GM18867 (cell line): ENCODE results near the gene ATAD3B.
"Not testable (repeated sequence)": the region's sequence is repeated elsewhere in the genome, so short reads cannot be mapped to it uniquely, and the experiment has no call there.

Source experiments
- ATAC-seq: cut with Tn5 transposase; IDR thresholded peaks from one replicate; pipeline ENCODE4 v1.9.1; 2021; ENCODE audit warnings: mild to moderate bottlenecking, moderate library complexity; ENCODE audit not compliant: unreplicated experiment

The ATAD3B gene

DNA sequence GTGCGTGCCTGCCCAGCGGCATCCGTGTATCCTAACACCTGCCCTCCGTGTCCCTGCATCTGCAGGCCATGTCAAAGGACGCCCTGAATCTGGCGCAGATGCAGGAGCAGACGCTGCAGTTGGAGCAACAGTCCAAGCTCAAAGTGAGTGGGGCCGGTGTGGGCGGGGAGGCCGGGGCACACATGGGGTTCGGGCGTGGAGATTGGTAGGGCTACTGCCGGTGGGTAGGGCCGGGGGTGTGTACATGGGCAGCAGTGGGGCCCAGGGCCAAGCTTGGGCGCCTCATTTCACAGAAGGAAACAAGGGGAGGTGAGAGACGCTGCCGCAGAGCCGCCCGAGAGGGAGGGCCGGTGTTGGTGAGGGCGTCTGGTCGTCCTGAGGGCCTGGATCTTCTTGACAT, 20.9 kb upstream of the ATAD3B start:
- ATAC-seq = not testable (repeated sequence)

DNA sequence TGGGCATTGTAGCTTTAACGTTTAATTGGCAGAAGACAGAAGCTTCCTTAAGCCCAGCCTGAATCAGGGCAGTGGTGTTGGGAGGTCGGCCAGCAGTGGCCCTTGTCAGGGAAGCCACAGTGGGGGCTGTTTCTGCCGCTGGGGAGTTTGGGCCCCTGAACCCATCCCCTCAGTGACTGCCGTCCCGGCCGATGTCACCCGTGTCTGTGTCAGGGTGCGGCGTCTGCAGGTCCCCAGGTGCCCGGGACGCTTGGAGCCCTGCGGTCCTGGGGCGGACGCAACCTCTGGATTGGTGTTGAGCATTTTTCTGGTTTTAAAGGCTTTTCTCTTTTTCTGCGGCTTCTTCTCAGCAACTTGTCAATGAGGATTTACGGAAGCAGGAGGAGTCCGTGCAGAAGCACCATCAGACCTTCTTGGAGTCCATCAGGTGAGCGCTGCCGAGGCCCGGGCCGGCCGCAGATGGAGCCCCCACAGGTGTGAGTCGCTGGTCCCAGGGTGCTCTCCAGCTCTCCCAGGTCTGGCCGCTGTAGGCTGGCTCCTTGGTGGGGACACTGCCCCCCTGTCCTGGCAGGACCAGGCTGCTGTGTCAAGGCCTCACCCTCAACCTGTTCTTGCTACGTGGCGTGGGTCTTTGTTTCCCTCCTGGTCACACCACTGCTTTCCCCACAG, 19.7 kb upstream of the ATAD3B start:
- no peak for ATAC-seq

DNA sequence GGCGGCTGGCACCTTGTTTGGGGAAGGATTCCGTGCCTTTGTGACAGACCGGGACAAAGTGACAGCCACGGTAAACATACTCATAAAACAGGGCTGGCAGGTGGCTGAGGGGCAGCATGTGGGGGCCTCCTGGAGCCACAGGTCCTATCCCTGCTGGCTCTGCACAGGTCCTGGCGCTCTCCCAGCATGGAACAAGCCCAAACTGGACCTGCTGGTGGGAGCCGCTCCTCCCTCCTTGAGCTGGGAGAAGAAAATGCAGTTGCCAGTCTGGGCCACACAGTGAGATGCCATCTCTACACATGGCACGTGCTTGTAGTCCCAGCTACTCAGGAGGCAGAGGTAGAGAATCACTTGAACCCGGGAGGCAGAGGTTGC, 19.2 kb upstream of the ATAD3B start:
- not testable (repeated sequence) for ATAC-seq

DNA sequence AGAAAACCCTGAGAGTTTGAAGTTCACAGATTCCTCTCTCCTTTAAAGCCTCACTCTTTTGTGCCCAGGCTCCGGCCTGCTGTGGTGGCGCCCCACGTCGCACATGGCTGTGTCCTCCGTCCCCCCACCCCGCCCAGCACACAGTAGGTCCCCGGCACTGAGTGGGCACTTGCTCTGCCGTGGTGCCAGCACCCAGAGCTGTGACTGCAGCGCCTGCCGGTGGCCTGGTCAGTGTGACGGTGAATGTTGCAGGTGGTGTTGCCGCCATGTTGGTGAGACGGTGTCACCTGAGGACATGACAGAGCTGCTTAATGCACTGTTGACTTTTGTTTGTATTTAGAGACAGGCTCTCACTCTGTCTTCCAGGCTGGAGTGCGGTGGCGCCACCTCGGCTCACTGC, 18.7 kb upstream of the ATAD3B start:
- no peak for ATAC-seq

DNA sequence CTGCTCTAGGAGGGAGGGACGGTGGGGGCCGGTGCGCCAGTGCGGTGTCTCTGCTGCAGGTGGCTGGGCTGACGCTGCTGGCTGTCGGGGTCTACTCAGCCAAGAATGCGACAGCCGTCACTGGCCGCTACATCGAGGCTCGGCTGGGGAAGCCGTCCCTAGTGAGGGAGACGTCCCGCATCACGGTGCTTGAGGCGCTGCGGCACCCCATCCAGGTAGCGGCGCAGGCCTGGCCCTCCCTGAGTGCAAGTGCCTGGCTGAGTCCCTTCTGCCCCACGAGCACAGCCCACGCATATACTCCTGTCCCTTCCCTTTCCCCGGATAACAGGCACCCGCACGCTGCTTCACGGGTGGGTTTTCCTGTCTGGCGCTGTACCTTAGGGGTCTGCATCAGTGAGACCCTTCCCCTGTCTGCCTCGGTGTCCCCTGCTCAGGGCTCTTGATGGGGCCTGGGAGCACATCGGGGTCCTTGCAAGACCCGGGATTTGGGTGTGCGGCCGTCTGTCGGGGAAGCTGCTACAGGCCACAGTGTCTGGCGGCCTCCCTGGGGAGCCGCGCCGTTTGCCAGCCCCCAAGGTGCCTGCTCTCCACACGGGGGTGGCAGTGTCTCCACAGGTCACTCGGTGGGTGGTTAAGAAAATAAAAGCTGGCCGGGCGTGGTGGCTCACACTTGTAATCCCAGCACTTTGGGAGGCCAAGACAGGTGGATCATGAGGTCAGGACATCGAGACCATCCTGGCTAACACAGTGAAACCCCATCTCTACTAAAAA, 17.1 kb upstream of the ATAD3B start:
- ATAC-seq = not testable (repeated sequence)

DNA sequence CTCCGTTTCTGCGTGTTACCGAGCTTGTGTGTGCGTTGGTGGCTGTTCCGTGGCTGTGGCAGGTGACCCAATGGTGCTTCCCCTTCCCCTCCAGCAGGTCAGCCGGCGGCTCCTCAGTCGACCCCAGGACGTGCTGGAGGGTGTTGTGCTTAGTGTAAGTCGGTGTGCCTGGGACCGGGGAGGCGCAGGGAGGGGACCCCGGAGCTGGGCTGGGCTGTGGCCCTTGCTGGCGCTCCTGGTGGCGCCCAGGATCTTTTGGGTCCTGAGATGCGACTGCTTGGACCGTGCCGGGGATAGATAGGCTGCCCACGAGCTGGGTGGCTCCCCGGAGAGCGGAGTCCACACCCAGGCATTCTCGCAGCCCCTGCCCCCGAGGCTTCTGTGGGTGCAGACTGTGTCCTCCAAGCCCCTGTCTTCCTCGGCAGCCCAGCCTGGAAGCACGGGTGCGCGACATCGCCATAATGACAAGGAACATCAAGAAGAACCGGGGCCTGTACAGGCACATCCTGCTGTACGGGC, 16.1 kb upstream of the ATAD3B start:
- no peak for ATAC-seq

DNA sequence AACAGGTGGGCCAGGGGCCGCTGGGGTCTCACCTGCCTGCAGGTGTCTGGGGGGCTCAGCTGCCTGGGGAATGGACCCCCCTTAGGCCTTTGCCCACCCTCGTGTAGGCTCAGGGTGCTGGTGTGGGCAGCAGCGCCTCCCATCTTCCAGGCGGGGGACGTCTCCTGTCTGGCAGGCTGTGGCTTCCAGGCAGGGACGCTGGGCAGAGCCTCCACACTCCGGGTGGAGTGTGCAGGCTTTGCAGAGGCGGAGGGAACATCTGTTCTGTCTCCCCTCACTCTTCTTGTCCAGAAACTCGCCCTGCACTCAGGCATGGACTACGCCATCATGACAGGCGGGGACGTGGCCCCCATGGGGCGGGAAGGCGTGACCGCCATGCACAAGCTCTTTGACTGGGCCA, 15.6 kb upstream of the ATAD3B start:
- ATAC-seq = not testable (repeated sequence)

DNA sequence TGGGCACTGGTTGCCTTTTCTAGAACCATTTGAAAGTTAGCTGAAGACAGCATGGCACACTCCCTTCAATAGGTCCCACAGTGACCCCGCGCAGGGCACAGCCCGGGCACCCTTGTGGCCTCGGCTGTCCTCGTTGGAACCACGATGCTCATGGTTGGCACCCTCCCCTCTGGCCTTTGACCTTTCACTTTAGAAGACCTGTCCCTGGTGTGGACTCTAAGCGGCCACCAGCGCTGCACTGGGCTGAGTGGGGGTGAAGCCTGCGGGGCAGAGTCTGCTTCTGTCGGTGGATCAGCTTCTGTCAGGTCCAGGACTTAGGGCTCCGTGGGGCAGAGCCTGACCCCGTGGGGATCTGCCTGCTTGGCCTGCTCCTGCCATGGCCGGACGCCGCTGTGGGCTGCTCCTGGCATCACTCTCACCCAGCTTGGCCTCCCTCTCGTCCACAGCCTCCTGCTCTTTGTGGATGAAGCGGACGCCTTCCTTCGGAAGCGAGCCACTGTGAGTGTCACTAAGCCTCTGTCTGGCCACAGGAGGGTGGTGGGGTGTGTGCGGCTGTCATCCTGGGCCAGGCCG, 14.8 kb upstream of the ATAD3B start:
- ATAC-seq = not testable (repeated sequence)

DNA sequence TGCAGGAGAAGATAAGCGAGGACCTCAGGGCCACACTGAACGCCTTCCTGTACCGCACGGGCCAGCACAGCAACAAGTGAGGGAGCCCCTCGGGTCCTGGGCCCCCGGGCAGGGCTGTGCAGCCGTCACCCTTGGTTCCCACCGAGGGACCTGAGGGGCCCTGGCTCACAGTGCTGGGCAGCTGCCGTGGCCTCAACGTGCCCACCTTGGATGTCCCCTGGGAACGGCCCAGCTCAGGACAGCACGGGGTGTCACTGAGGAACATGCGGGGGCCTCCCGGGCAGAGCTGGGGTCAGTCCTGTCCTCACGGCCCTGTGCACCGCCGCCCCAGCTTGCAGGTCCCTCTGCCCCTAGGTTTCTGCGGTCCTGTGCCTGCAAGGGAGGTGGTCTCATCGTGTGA, 12.4 kb upstream of the ATAD3B start:
- ATAC-seq = not testable (repeated sequence)

DNA sequence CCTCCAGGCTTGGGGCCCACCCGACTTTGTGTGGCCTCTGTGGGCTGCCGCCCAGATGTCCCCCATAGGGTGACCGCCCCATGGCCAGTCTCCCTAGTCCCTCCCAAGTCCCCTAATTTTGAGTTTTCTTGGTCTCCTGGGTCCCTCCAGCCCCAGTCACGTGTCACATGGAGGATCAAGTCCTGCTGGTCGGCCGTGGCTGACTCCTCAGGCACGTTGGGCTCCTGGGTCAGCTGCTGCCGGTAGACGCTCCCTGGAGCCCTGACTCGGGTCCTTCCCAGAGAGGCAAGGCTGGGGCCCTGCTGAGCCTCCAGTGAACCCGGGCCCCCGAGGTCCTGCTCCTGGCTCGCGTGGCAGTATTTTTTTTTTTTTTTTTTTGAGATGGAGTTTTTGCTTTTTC, 11.9 kb upstream of the ATAD3B start:
- ATAC-seq = not testable (repeated sequence)

DNA sequence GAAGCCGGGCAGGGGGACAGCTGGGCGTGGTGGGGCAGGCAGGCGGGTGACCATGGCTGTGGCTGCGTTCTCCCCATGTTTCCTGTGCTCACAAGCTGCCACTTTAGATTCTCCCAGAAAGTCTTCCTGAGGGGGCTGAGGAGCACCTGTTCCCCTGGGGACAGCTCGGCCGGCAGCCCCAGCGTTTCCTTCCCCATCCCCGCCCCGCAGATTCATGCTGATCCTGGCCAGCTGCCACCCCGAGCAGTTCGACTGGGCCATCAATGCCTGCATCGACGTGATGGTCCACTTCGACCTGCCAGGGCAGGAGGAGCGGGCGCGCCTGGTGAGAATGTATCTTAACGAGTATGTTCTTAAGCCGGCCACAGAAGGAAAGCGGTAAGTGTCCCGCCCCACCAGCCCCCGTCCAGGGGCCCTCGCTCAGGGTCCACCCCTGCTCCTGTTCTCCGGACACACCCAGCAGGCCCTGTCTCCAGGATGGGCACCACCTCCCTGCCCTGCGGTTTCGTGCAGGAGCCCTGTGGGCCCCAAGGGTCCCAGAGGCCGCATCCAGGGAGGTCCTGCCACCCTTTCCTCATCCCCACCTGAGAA, 10.9 kb upstream of the ATAD3B start:
- ATAC-seq = no peak

DNA sequence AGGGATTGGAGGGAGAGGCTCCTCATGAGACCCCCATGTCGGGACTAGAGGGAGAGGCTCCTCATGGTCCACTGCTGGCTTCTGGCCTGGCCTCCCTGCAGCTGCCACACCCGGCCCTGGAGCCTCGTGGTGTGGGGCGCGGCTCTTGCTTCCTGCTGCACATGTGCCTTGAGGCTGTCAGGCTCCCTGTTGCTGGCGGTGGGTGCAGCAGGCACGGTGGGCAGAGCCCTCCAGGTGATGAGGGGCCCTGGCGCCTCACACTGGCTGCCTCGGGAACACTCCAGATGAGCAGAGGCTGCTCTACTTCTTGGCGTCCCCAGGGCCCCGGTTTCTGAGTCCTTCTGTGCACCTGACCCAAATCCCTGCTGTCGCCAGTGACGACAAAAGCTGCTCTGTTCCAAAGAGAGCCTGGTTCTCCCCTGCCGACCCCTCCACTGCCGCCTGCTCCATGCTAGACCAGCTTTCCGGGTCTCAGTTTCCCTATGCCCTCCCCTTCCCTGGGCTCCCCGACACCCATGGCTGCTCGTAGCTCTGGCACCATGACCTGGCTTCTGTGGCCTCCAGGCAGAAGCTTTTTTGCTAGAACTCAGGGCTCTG, 9.7 kb upstream of the ATAD3B start:
- no peak for ATAC-seq

DNA sequence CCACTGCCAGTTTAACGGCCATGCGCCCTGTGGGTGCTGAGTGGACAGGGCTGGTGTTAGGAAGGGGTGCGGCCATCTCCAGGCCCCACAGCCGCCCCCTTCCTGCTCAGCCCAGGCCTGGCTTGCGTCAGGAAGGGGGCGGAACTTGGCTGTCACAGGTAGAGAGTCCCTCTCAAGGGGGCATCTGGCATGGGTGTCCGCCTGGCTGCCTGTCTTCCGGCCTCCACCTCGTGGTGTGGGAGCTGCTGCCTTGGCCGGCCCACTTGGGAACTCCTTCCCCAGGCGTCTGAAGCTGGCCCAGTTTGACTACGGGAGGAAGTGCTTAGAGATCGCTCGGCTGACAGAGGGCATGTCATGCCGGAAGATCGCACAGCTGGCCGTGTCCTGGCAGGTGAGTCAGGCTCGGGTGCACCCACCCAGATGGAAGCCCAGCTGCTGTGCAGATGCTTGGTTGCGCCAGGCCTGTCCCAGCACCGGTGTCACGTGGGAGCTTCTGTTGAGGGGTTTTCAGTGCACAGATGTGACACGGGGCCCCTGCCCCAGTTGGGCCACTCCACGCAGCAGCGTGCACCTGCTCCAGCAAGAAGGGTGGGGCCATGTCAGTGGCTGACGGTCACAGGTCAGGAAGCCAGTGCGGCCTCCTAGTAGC, 9.1 kb upstream of the ATAD3B start:
- peak; percentile 59 for ATAC-seq

DNA sequence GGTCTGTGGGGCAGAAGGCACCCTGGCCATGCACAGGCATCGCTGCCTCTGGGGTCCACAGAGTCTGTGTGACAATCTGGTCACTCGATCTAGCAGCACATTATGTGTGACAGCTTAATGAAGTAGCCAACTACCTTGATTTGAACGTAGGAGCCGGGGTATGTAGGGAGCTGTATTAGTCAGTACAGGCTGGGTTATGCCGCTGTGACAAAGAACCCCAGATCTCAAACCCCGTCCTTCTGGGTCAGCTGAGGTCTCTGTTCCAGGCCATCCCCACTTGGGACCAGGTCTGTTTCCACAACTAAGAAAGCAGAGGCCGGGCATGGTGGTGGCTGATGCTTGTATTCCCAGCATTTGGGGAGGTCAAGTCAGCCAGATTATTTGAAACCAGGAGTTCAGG, 8.3 kb upstream of the ATAD3B start:
- ATAC-seq = no peak

DNA sequence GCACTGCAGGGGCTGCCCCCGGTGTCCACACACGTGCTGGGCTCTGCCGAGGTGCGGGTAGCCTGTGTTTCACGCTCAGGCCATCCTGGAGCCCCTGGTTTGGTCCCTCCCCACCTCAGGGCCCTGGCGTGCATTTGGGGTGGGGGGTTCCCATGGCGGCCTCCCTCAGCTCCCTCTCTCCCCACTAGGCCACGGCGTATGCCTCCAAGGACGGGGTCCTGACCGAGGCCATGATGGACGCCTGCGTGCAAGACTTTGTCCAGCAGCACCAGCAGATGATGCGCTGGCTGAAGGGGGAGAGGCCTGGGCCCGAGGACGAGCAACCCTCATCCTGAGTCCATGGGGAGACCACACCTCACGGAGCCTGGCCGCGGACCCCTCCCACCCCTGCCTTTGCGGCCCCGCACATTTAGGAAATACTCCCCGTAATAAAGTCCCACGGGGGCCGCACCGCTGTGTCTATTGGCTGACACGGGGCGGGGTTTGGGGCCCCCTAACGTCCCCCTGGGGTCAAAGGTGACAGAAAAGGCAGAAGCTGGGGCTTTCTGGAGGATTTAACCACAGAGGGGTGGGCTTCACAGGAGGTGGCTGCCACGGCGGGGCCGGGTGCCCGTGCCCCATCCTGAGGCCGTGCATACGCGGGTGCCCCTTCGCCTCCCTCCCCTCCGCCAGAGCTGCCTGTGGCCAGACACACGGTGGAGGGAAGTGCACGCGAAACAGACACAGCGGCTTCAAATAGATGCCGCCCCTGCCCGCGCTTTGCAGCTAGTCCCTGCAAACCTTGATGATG, 3.2 kb upstream of the ATAD3B start:
- ATAC-seq = not testable (repeated sequence)

DNA sequence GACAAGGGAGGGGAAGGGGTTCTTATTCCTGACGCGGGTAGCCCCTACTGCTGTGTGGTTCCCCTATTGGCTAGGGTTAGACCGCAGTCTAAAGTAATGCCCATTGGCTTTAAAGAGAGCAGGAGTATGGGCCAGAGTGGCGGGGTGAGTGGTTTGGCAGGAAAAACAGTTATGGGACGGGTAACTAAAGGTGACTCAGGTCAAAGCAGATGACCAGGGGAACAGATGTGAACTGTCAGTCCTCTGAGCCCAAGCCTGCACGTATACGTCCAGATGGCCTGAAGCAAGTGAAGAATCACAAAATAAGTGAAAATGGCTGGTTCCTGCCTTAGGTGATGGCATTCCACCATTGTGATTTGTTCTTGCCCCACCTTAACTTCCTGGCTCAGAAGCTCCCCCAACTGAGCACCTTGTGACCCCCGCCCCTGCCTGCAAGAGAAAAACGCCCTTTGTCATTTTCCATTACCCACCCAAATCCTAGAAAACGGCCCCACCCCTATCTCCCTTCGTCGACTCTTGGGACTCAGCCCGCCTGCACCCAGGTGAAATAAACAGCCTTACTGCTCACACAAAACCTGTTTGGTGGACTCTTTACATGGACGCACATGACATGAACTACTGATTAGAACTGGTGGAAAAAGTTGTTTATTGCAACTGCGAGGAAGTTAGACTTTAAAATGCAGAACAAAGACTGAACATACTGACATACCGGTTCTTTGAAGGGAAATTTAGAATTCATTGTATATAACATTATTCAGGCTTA, 758 bp upstream of the ATAD3B start:
- ATAC-seq = no peak

DNA sequence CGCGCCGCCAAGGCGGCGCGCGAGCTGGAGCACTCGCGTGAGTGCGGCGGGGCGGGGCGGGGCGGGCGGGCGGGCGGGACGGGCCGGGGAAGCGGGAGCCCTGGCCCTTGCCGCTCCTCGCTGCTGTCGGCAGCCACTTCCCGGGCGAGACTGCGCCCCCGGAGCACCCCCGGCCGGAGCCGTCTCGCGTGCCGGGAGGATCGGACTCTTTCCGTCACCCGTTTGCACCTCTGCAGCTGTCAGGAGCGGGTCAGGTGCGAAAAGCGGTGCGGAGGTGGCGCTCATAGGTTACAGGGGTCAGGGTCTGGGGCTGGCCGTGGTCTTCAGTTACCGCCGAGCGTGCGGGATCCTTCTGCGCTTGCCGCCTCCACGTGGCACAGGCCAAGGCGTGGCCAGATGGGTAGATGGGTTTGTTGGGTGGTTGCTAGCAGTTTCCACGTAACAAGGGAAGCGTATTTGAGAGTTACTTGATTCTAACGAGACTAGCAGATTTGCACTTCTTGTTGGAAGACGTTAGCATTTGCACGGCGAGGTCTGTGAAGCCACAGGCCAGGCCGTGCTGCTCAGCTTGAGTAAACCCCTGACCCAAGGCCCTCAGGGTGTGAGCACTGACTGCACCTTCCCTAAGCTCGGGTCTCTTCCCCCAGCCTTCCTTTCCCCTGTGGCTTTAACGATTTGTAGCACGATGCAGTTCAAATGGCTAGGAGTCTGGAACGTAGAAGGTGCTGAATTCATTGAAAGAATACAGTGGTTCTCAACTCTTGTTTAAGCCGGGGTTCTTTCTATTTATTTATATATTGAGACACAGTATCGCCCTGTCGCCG, 700 bp downstream of the ATAD3B start:
- ATAC-seq = peak; percentile 21

DNA sequence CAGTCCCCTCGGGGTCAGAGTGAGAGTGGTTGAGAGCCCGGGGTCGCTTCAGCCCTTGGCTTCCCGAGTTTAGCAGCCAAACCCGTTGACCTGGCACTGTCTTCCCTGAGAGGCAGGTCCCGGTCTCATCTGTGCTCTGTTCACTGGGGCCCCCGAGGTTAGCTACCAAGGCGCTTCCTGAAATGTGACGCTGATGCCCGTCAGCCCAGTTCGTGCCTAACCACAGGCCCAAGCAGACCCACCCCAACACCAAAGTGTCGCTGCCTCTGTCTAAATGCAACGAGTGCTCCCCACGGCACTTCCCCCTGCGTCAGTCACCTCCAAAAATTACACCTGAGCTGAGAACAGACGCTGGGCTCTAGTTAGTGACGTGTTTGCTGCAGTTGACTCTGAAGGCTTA, 4.4 kb downstream of the ATAD3B start:
- not testable (repeated sequence) for ATAC-seq
